OCI-LY1 (cell line): Measurements from ENCODE around the gene CARNS1.

Experiments
- EZH2 ChIP-seq: fragments of 200-600 bp; sonication (generic), shearing (Covaris generic); IDR thresholded peaks from 2 replicates; pipeline ENCODE4 v1.8.0; 2017; ENCODE audit warnings: borderline replicate concordance, mixed run types, mild to moderate bottlenecking, antibody characterized with exemption, low read length, moderate library complexity, mixed read lengths
- TF ChIP-seq, protein P1 (sequence below): fragments of 200-600 bp; sonication (generic), shearing (Covaris generic); IDR thresholded peaks from 2 replicates; pipeline ENCODE4 v1.5.1; 2017; ENCODE audit warnings: mild to moderate bottlenecking, antibody characterized with exemption, low read length, moderate library complexity, mixed read lengths

DNA sequence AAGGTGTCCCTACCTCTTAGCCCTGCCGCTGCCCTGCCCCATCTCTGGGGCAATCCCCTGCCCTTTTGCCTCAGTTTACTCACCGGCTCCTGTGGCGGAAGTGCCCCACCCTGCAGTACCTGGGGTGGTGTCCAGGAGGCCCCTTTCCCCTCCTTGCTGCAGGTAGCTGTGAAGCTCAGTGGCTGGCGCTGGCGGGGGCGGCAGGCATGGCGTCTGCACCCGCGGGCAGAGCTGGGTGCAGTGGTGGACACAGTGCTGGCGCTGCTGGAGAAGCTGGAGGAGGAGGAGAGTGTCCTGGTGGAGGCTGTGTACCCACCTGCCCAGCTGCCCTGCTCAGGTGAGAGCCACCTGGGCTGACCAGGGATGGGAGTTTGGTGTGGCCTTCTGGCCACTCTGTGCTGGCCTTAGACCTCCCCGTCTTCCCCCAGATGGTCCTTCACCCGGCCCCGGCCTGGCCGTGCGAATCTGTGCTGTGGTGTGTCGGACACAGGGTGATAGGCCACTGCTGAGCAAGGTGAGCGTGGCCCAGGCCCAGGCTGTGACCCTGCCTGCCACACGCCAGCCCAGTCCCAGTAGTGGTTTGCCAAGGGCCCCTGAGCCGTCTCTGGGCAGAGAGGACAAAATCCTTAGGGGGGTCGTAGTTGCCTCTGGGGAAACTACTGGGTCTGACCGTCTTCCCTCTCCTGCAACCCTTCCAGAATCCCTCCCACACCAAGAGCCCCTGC, 4.0 kb downstream of the CARNS1 start:
- TF ChIP-seq, protein P1, sequence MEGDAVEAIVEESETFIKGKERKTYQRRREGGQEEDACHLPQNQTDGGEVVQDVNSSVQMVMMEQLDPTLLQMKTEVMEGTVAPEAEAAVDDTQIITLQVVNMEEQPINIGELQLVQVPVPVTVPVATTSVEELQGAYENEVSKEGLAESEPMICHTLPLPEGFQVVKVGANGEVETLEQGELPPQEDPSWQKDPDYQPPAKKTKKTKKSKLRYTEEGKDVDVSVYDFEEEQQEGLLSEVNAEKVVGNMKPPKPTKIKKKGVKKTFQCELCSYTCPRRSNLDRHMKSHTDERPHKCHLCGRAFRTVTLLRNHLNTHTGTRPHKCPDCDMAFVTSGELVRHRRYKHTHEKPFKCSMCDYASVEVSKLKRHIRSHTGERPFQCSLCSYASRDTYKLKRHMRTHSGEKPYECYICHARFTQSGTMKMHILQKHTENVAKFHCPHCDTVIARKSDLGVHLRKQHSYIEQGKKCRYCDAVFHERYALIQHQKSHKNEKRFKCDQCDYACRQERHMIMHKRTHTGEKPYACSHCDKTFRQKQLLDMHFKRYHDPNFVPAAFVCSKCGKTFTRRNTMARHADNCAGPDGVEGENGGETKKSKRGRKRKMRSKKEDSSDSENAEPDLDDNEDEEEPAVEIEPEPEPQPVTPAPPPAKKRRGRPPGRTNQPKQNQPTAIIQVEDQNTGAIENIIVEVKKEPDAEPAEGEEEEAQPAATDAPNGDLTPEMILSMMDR: 0 out of 2 replicates have a peak, but pooled peaks have one; percentile 19
- TF ChIP-seq EZH2: no peak
